GM13976 (cell line): ENCODE results near the gene SMAD9.

ENCODE experiments used
- DNase-seq: peaks from one replicate; pipeline ENCODE4 v3.0.0; 2012; ENCODE audit warnings: low spot score
- CTCF ChIP-seq: IDR thresholded peaks from 2 replicates; pipeline ENCODE4 v1.5.1; 2012; ENCODE audit warnings: borderline replicate concordance, mild to moderate bottlenecking; ENCODE audit not compliant: insufficient read depth; ENCODE audit errors: extremely low read depth, missing control alignments, control extremely low read depth
- in situ Hi-C: fragments of 300-500 bp; cut with MboI; formaldehyde crosslinking; loops from one replicate; pipeline ENCODE4 v1.12.0; 2022; ENCODE audit warnings: low sequenced_read_pairs, mixed read lengths, inconsistent platforms; ENCODE audit not compliant: unreplicated experiment

SMAD9 gene

GRCh38 chr13:36919171-36919832 lies 736 bp downstream of the SMAD9 start:
- no peak for TF ChIP-seq CTCF
- in situ Hi-C loops, result no loop called here
- peak; percentile 18 for DNase-seq

- no peak for TF ChIP-seq CTCF
- no peak for DNase-seq
- in situ Hi-C loops, result no loop called here
Observed at GRCh38 chr13:36918246-36919131, 1.5 kb downstream of the SMAD9 start.

GRCh38 chr13:36917311-36917710 lies 2.7 kb downstream of the SMAD9 start:
- no peak for DNase-seq
- no peak for TF ChIP-seq CTCF
- in situ Hi-C loops, result no loop called here

- in situ Hi-C loops, result no loop called here
- no peak for TF ChIP-seq CTCF
- no peak for DNase-seq
Observed at GRCh38 chr13:36915896-36916640, 4.0 kb downstream of the SMAD9 start.

DNA sequence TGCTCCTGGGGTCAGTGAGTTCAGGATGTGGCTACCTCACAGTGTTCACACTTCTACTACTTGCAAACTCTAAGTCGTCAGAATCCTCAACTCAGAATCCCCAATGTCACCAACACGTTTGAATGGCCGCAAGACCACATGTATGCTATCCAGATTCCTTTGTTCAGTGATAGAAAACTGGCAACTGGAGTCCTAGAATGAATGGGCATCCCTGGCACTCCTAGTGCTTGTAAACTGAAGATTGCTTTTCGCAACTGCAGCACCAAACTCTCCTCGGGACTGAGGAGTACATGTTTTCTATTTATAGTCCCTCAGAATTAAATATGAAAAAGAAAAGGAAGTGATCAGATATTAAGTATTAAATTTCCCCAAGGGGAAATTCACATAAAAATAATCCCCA lies 4.9 kb downstream of the SMAD9 start:
- no peak for DNase-seq
- in situ Hi-C loops, result no loop called here
- no peak for TF ChIP-seq CTCF

GRCh38 chr13:36914648-36915047 lies 5.4 kb downstream of the SMAD9 start:
- in situ Hi-C loops, result no loop called here
- TF ChIP-seq CTCF, result no peak
- no peak for DNase-seq
